ENCODE data around the gene SLC9A5. TPM values are rescaled to one million over a fixed set of nuclear protein-coding genes. Genes with fewer than 3 reads are reported as not detected.

SLC9A5 gene
- total and polyA plus RNA-seq, 4 donors: 1.4 to 9.1 (median 3.9) TPM

GRCh38 chr16:67238278-67238575 is 10.6 kb upstream of the SLC9A5 start:
- Histone ChIP-seq H3K9me3 (ENCODE audit: control insufficient read depth, insufficient read depth, low read length) (no peaks in the 10 kb centered on the region), H3K27me3 (ENCODE audit: control insufficient read depth, insufficient read depth, low read length) (no peaks in the 10 kb centered on the region), H3K4me1 (ENCODE audit: control insufficient read depth, insufficient read depth, low read length) (peaks cover 2% of the 10 kb centered on the region), H3K36me3 (ENCODE audit: control insufficient read depth, insufficient read depth, low read length) (peaks cover 52% of the 10 kb centered on the region), H3K27ac (ENCODE audit: low read depth, low read length) (no peak overlapping the region), H3K4me3 (ENCODE audit: low read depth, low read length) (no peak overlapping the region)
- WGBS (ENCODE audit: insufficient coverage): no CpG with 5 or more reads among the region's 3 CpGs
- DNase-seq (ENCODE audit: low read depth in 4 of 6, low spot score in 6 of 6): no peak

- no peaks in the 10 kb centered on the region for H3K9me3 ChIP-seq (ENCODE audit: control insufficient read depth, insufficient read depth, low read length)
- WGBS (ENCODE audit: insufficient coverage): 75% methylated on average over 2 of the region's 9 CpGs
- H3K27ac ChIP-seq (ENCODE audit: low read depth, low read length): no peak overlapping the region
- H3K4me3 ChIP-seq (ENCODE audit: low read depth, low read length): no peak overlapping the region
- DNase-seq (ENCODE audit: low read depth in 4 of 6, low spot score in 6 of 6): no peak
- no peaks in the 10 kb centered on the region for H3K27me3 ChIP-seq (ENCODE audit: control insufficient read depth, insufficient read depth, low read length)
- H3K4me1 ChIP-seq (ENCODE audit: control insufficient read depth, insufficient read depth, low read length): peaks cover 2% of the 10 kb centered on the region
- H3K36me3 ChIP-seq (ENCODE audit: control insufficient read depth, insufficient read depth, low read length): peaks cover 47% of the 10 kb centered on the region
These were observed 9.8 kb upstream of the SLC9A5 start for GRCh38 chr16:67238806-67239470.

- 90% methylated on average over 2 of the region's 4 CpGs for WGBS (ENCODE audit: insufficient coverage)
- Histone ChIP-seq H3K4me1 (ENCODE audit: control insufficient read depth, insufficient read depth, low read length) (peaks cover 8% of the 10 kb centered on the region), H3K27ac (ENCODE audit: low read depth, low read length) (no peak overlapping the region), H3K27me3 (ENCODE audit: control insufficient read depth, insufficient read depth, low read length) (no peaks in the 10 kb centered on the region), H3K9me3 (ENCODE audit: control insufficient read depth, insufficient read depth, low read length) (no peaks in the 10 kb centered on the region), H3K4me3 (ENCODE audit: low read depth, low read length) (no peak overlapping the region), H3K36me3 (ENCODE audit: control insufficient read depth, insufficient read depth, low read length) (peaks cover 36% of the 10 kb centered on the region)
- DNase-seq (ENCODE audit: low read depth in 4 of 6, low spot score in 6 of 6): no peak
These were observed 8.3 kb upstream of the SLC9A5 start for GRCh38 chr16:67240506-67240905.

- no peak overlapping the region for H3K27ac ChIP-seq (ENCODE audit: low read depth, low read length)
- H3K27me3 ChIP-seq (ENCODE audit: control insufficient read depth, insufficient read depth, low read length): no peaks in the 10 kb centered on the region
- peaks cover 28% of the 10 kb centered on the region for H3K36me3 ChIP-seq (ENCODE audit: control insufficient read depth, insufficient read depth, low read length)
- 79% methylated on average over 4 of the region's 10 CpGs for WGBS (ENCODE audit: insufficient coverage)
- no peaks in the 10 kb centered on the region for H3K9me3 ChIP-seq (ENCODE audit: control insufficient read depth, insufficient read depth, low read length)
- no peak overlapping the region for H3K4me3 ChIP-seq (ENCODE audit: low read depth, low read length)
- H3K4me1 ChIP-seq (ENCODE audit: control insufficient read depth, insufficient read depth, low read length): peaks cover 16% of the 10 kb centered on the region
- no peak for DNase-seq (ENCODE audit: low read depth in 4 of 6, low spot score in 6 of 6)
These were observed 7.5 kb upstream of the SLC9A5 start for GRCh38 chr16:67241008-67241900.

GRCh38 chr16:67242138-67242730 is 6.5 kb upstream of the SLC9A5 start:
- H3K36me3 ChIP-seq (ENCODE audit: control insufficient read depth, insufficient read depth, low read length): peaks cover 18% of the 10 kb centered on the region
- peaks cover 25% of the 10 kb centered on the region for H3K4me1 ChIP-seq (ENCODE audit: control insufficient read depth, insufficient read depth, low read length)
- H3K27ac ChIP-seq (ENCODE audit: low read depth, low read length): no peak overlapping the region
- no peak for DNase-seq (ENCODE audit: low read depth in 4 of 6, low spot score in 6 of 6)
- no peak overlapping the region for H3K4me3 ChIP-seq (ENCODE audit: low read depth, low read length)
- H3K9me3 ChIP-seq (ENCODE audit: control insufficient read depth, insufficient read depth, low read length): no peaks in the 10 kb centered on the region
- WGBS (ENCODE audit: insufficient coverage): 88% methylated on average over 2 of the region's 4 CpGs
- no peaks in the 10 kb centered on the region for H3K27me3 ChIP-seq (ENCODE audit: control insufficient read depth, insufficient read depth, low read length)

- H3K27ac ChIP-seq (ENCODE audit: low read depth, low read length): no peak overlapping the region
- WGBS (ENCODE audit: insufficient coverage): 100% methylated on average over 3 of the region's 4 CpGs
- no peaks in the 10 kb centered on the region for H3K27me3 ChIP-seq (ENCODE audit: control insufficient read depth, insufficient read depth, low read length)
- peaks cover 8% of the 10 kb centered on the region for H3K36me3 ChIP-seq (ENCODE audit: control insufficient read depth, insufficient read depth, low read length)
- no peak overlapping the region for H3K4me3 ChIP-seq (ENCODE audit: low read depth, low read length)
- H3K4me1 ChIP-seq (ENCODE audit: control insufficient read depth, insufficient read depth, low read length): peaks cover 37% of the 10 kb centered on the region
- DNase-seq (ENCODE audit: low read depth in 4 of 6, low spot score in 6 of 6): no peak
- H3K9me3 ChIP-seq (ENCODE audit: control insufficient read depth, insufficient read depth, low read length): no peaks in the 10 kb centered on the region
These were observed 5.3 kb upstream of the SLC9A5 start for GRCh38 chr16:67243481-67243880.

- WGBS (ENCODE audit: insufficient coverage): 69% methylated on average over 3 of the region's 5 CpGs
These were observed 4.2 kb upstream of the SLC9A5 start for GRCh38 chr16:67244387-67245185.

GRCh38 chr16:67245186-67245585 is 3.6 kb upstream of the SLC9A5 start:
- H3K4me1 ChIP-seq (ENCODE audit: control insufficient read depth, insufficient read depth, low read length): peaks cover 51% of the 10 kb centered on the region
- no peak for DNase-seq (ENCODE audit: low read depth in 4 of 6, low spot score in 6 of 6)
- WGBS (ENCODE audit: insufficient coverage): 74% methylated on average over 4 of the region's 4 CpGs
- H3K27ac ChIP-seq (ENCODE audit: low read depth, low read length): peak overlapping the region; percentile 87
- peaks cover 4% of the 10 kb centered on the region for H3K27me3 ChIP-seq (ENCODE audit: control insufficient read depth, insufficient read depth, low read length)
- no peaks in the 10 kb centered on the region for H3K36me3 ChIP-seq (ENCODE audit: control insufficient read depth, insufficient read depth, low read length)
- H3K9me3 ChIP-seq (ENCODE audit: control insufficient read depth, insufficient read depth, low read length): no peaks in the 10 kb centered on the region
- no peak overlapping the region for H3K4me3 ChIP-seq (ENCODE audit: low read depth, low read length)

More at GRCh38 chr16:67244387-67245185, 4.2 kb upstream of the SLC9A5 start:
- H3K27me3 ChIP-seq (ENCODE audit: control insufficient read depth, insufficient read depth, low read length): peaks cover 4% of the 10 kb centered on the region
- peak overlapping the region; percentile 52 for H3K27ac ChIP-seq (ENCODE audit: low read depth, low read length)
- H3K9me3 ChIP-seq (ENCODE audit: control insufficient read depth, insufficient read depth, low read length): no peaks in the 10 kb centered on the region
- DNase-seq (ENCODE audit: low read depth in 4 of 6, low spot score in 6 of 6): peak in 1 of 6 donors; percentile 41
- H3K36me3 ChIP-seq (ENCODE audit: control insufficient read depth, insufficient read depth, low read length): no peaks in the 10 kb centered on the region
- no peak overlapping the region for H3K4me3 ChIP-seq (ENCODE audit: low read depth, low read length)
- H3K4me1 ChIP-seq (ENCODE audit: control insufficient read depth, insufficient read depth, low read length): peaks cover 47% of the 10 kb centered on the region

- Histone ChIP-seq H3K36me3 (ENCODE audit: control insufficient read depth, insufficient read depth, low read length) (no peaks in the 10 kb centered on the region), H3K27ac (ENCODE audit: low read depth, low read length) (peak overlapping the region; percentile 87), H3K9me3 (ENCODE audit: control insufficient read depth, insufficient read depth, low read length) (no peaks in the 10 kb centered on the region), H3K4me3 (ENCODE audit: low read depth, low read length) (peak overlapping the region; percentile 72), H3K4me1 (ENCODE audit: control insufficient read depth, insufficient read depth, low read length) (peaks cover 51% of the 10 kb centered on the region), H3K27me3 (ENCODE audit: control insufficient read depth, insufficient read depth, low read length) (peaks cover 7% of the 10 kb centered on the region)
- no peak for DNase-seq (ENCODE audit: low read depth in 4 of 6, low spot score in 6 of 6)
- WGBS (ENCODE audit: insufficient coverage): 16% methylated on average over 6 of the region's 8 CpGs
These were observed 3.1 kb upstream of the SLC9A5 start for GRCh38 chr16:67245674-67246080.
